DMS114 treated with DMSO at 0.1 percent for 48 hours (cell line): Measurements from ENCODE around the gene HAGHL.
"Not testable (repeated sequence)": the region's sequence is repeated elsewhere in the genome, so short reads cannot be mapped to it uniquely, and the experiment has no call there.

Experiments
- DNase-seq: peaks from one replicate; lab custom pipeline; 2025; ENCODE audit not compliant: unreplicated experiment; lab: John Stamatoyannopoulos, UW

The HAGHL gene

DNA sequence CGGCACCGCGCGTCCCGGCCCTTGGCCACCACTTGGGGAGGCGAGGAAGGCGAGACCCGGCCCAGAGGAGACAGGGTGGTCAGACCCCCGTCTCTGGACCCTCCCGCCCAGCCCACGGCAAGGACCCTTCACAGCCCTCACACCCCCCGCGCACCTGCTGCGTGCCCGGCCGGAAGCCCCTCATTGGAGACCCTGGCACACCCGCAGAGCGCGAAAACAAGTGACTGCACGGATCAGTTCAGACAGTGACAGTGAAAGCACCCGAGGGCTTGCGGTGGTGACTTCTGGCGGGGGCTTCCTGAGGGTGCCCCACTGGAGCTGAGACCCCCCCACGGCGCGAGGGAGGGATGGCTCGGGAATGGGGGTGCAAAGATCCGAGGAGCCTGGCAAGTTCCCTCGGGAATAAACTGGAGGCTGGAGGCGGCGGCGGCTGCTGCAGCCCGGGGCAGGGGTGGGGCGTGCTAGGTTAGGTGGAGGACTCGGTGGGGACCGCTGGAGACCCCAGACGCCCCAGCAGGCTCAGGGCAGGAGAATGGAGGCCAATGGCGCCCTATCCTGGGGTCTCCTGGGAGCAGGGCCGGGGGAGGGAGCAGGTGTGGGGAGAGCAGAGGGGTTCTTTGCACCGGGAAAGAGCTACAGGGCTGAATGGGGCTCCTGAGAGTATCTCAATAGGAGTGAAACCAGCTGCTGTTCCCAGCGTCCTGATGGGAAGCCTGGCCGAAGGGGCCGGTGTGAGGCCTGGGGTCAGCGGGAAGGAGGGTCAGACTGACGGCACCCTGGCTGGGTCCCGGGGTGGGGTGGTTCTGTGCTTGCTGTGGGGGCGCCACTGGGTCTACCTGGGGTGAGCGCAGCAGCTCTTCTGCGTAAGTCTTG lies 20.5 kb upstream of the HAGHL start:
- no peak for DNase-seq

DNA sequence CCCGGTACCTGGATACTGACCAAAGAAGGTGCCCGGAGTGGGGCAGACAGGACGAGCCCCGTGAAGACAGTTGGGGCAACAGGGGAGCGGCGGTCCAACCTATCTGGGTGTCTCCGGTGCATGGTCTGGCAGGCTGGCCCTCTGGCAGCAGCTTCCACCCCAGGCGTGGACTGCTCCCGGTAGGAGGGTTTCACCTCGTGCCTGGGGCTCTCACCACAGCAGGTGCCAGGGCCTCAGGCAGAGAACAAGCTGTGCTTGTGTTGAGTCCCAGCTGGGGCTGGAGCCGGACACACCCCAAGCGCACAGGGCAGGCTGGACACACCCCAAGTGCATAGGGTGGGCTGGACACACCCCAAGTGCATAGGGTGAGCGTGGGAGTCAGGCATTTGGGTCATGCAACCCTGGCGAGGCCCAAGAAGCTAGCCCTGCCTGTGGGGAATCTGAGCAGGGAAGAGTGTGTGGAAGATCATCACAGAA lies 19.8 kb upstream of the HAGHL start:
- no peak for DNase-seq

DNA sequence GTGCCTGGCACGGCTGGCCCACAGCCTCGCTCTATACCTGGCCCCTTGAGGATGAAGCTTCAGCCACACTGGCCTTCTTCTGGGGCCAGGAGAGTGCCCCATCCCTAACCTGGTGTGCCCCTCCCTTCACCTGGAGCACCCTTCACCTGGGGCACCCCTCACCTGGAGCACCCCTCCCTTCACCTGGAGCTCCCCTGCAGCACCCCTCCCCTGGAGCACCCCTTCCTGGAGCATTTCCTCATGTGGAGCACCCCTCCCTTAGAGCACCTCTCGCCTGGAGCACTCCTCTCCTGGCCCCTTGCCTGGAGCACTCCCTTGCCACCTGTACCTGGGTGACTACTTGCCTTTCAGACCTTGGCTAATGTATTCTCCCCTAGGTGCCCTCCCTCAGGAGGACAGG lies 18.9 kb upstream of the HAGHL start:
- no peak for DNase-seq

DNA sequence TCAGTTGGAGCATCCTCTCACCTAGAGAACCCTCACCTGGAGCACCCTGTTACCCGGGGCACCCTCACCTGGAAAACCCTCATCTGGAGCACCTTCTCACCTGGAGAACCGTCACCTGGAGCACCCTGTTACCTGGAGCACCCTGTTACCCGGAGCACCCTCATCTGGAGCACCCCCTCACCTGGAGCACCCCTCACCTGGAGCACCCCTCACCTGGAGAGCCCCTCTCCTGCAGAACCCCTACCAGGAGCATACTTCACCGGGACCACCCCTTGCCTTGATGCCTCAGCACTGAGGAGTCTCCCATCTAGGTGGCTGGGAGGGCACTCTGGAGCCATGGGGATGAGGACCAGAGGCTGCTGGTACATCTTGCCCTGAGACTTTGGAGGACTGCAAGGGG lies 17.9 kb upstream of the HAGHL start:
- no peak for DNase-seq

DNA sequence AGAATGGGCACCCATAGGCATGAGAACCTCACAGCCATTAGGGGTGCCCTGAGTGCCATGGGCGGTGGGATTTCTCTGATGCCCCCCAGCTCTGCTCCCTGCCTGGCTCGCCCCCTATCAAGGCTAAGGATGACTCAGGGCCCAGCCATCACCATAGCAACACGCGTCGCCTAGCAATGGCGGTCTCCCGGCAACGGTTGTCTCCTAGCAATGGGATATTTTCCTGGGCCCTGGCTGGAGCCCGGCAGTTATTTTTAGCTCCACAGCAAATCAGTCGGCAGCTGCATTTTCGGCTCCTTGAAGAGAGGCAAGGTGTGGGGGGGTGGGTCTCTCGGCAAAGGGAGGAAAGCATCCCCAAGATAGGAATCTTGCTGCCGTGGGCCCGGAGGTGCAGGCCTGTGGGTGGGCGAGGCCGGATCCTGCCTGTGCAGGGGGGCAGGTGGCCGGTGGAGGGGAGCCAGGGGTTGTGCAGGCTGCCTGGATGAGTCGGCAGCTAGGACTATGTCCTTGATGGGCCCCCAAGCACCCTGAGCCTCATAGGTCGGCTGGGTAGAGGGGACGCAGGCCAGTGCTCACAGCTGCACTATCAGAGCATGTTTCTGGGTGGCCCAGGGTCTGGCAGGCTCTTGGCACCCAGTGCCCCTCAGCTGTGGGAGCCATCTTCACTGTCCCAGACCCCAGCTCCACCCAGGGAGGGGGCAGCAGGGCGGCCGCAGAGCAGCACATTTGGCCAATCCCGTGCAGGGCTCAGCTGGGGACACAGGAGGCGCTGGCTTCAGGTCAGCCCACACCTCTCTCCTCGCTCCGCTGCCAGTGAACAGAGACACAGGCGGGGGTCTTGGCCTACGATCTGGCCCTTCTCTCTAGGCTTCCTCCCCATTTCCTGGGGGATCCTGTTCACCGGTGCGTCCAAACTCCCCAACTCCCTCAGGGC lies 17.1 kb upstream of the HAGHL start:
- no peak for DNase-seq

DNA sequence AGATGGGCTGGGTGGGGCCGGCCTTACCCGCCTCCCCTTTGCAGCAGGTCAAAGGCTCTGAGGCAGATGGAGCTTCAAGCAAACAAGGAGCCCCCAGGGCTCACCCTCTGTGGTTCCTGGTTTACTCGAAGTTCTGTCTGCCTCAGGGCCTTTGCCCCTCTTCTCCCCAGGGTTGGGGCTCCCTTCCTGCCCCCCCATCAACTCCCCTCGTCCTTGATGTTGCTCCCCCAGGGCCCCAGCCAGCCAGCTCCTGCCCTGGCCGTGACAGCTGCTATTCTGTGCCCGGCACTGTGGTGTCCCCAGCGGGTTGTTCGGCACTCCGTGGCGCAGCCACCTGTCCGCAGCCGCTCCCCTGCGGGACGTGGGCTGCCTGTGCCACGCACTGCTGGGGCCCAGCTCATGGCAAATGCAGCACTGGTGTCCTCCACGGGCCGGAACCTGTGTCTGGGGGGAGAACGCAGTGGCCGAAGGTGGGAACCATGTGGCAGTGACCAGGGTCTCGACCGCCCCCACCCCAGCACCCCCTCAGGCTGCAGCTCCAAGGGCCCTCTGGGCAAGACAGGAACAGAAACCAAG lies 16.3 kb upstream of the HAGHL start:
- no peak for DNase-seq

DNA sequence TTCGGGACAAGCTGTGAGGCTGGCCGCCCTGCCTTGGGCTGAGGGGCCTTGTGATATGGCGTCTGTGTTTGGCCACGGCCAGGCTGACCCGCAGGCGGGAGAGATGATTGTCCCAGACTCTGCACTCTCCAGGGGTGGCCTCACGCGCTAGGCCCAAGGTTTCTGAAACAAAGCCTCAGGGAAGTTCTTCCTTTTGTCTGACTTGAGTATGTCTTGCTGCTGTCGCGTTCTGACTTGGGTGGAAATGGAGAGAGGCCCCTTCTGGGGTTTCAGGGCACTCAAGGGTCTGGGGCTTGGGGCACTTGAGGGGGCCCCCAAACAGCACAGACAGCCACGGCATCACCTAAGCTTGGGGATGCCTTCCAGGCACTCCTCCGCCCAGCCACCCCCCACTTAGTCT lies 15.8 kb upstream of the HAGHL start:
- no peak for DNase-seq

DNA sequence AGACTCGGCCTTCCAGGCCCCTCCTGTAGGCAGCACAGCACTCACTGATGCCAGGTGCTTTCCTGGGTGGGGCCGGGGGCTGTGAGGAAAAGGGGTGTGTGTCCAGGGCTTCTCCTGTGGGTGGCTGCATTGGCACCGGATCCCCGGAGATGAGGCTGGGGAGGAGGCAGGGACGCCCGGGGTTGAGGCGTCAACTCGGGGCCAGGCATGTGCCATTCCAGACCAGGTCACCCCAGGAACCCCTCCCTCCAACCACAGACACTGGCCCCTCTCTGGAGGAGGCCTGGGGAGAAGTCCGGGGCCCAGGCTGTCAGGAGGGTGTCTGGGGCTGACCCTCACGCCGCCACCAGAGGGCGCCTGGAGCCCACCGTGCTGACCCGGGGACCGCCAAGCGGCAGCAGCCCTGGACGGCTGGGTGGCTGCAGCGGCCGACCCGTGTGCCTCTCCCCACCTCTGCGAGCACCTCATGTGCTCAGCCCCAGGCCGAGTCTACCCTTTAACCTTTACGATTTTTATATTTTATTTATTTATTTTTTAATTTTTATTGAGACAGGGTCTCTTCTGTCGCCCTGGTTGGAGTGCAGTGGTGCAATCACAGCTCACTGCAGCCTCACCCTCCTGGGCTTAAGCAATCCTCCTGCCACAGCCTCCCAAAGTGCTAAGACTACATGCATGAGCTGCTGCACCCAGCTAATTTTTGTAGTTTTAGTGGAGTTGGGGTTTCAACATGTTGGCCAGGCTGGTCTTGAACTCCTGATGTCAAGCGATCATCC lies 15.2 kb upstream of the HAGHL start:
- DNase-seq, result peak; percentile 29

DNA sequence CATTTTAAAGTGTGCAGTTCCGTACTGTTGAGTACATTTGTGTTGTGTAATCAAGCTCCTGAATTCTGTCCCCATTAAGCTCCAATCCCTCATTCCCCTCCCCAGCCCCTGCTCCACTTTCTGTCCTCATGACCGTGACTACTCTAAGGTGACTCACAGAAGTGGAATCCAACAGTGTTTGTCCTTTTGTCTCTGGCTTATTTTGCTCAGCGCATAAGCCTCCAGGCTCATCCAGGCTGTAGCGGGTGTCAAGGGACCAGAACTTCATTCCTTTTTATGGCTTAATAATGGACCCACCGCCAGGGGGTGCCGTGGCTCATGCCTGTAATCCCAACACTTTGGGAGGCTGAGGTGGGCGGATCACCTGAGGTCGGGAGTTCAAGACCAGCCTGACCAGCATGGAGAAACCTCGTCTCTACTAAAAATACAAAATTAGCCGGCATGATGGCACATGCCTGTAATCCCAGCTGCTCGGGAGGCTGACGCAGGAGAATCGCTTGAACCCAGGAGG lies 14.1 kb upstream of the HAGHL start:
- DNase-seq, result not testable (repeated sequence)

DNA sequence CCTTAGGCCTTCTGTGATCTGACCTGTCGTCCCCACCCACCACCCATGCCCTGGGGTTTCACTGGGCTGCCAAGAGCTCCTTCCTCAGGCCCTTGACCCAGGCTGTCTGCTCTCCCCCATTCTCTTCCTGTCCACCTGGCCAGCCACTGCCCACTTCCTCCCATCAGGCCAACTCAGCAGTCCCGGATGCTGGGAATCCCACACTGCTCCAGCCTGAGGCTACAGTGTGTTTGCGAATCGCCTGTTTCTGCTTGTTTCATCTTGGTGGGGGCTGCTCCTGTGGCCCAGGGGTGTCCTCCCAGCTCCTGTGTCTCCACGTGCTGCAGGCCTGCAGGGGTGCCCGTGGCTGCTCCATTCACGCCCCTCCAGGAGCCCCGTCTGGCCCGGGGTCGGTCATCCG lies 12.8 kb upstream of the HAGHL start:
- DNase-seq, result no peak

DNA sequence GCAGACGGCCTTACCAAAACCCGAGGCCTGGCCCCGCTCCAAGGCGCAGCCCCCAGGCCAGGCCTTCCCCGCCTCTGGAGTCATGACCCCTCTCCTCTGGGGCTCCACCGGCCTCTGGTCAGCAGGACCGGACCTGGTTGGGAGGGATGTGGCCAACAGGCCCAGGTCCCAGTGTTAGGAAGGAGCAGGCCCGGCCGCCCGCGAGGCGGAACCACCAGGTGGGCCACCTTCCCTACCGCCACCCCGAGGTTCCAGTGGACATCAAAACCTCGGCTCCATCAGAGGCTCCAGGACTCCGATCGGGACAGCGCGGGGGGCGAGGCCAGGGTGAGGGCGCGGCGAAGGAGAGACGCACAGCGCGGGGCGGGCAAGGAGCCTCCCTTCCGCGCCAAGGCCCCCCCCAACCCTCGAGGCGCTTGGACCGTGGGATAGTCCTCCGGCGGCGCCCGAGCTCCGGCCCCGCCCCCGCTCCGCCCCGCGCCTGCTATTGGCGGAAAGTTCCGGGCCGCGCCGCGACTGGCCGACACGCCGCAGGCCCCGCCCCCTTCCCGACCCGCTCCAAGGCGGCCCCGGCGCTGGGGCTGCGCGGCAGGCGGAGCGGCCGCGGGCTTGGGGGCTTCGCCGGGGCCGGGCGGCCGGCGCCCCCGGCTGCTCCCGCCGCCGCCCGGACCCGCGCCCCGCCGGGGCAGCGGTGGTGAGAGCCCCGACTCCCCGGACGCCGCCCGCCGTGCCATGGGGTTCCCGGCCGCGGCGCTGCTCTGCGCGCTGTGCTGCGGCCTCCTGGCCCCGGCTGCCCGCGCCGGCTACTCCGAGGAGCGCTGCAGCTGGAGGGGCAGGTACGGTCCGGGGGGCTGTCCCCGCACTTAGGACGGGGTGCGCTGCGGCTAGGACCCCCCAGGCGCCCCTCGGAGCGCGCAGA lies 12.1 kb upstream of the HAGHL start, which contains the start of gene METRN:
Gene METRN (plus strand): TSS at position 561 of the 919 bp plus-strand sequence. CDS start 172 bp downstream, at position 733.
- DNase-seq, result peak; percentile 68

DNA sequence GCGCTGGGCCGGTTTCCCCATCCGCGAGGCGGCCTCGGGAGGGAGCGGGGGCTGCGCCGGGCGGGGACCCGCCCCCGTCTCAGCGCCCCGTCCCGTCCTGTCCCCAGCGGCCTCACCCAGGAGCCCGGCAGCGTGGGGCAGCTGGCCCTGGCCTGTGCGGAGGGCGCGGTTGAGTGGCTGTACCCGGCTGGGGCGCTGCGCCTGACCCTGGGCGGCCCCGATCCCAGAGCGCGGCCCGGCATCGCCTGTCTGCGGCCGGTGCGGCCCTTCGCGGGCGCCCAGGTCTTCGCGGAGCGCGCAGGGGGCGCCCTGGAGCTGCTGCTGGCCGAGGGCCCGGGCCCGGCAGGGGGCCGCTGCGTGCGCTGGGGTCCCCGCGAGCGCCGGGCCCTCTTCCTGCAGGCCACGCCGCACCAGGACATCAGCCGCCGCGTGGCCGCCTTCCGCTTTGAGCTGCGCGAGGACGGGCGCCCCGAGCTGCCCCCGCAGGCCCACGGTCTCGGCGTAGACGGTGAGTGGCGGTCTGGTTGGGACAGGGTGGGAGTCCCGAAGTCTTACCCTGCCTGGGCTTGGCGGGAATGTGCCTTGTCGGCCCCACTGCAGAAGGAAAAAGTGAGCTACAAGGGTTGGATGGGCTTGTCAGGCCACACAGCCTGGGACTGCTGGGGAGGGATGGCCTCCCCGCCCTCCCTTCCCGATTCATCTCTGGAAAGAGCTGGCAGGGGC lies 11.3 kb upstream of the HAGHL start:
- no peak for DNase-seq

DNA sequence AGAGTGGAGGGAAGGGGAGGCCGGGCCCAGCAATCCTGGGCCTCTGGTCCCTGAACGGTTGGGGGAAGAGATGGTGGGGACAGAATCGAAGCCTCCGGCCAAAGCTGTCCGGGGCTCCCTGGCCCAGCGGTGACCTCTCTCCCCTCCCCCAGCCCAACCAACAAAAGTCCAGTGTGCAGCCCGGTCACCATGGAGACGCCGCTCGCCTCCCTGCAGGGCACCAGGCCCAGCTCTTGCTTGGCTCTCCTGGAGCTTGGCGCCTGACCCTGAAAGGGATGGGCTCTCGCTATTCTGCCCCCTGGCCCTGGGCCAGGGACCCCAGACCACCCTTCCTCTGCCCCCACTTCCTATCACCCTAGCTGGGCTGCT lies 10.7 kb upstream of the HAGHL start:
- DNase-seq, result no peak

DNA sequence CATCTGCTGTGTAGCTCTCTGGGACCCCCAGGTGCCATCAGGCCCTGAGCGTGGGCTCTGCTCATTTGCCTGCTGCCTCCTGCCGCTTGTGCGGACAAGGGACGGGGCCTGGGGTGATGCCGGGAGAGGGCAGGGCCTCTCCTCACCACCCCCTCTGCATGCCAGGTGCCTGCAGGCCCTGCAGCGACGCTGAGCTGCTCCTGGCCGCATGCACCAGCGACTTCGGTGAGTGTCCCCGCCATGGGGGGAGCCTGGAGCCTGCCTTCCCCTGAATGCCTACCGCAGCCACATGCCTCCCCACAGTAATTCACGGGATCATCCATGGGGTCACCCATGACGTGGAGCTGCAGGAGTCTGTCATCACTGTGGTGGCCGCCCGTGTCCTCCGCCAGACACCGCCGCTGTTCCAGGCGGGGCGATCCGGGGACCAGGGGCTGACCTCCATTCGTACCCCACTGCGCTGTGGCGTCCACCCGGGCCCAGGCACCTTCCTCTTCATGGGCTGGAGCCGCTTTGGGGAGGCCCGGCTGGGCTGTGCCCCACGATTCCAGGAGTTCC lies 10.1 kb upstream of the HAGHL start:
- DNase-seq, result no peak

DNA sequence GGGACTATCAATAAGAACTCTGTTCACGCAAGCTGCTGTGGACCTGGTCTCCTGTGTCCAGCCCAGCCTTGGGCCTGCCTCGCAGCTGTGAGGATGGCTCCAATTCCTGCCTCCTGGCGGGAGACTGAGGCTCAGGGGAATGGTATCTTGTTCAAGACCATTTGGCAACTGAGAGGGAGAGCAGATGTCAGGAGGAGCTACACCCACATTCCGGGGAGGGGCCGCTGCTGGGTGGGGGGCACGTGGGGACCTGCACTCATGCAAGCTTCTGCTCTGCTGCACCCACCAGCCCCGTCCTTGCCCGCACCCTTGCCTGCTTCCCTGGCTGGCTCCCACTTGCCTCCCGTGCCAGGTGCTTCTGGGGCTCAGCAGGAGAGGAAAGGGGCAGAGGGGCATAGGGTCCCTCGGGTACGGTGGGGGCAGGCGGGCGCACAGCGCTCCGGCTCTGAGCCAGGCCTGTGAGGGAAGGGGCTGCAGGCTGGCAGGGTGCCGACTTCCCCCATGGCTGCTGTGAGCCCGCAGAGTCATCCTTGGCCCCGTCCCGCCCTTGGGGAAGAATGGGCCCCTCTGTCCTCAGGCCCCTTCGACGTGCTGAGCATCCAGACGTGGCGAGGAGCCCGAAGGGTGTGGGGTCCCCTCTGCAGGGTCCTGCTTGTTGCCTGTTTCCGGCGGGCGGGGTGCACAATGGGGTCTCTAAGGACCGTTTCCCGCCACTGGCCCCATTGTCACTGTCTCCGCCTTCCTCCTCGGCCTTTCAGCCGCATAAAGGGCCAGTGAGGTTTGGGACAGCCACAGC lies 9.3 kb upstream of the HAGHL start:
- no peak for DNase-seq

DNA sequence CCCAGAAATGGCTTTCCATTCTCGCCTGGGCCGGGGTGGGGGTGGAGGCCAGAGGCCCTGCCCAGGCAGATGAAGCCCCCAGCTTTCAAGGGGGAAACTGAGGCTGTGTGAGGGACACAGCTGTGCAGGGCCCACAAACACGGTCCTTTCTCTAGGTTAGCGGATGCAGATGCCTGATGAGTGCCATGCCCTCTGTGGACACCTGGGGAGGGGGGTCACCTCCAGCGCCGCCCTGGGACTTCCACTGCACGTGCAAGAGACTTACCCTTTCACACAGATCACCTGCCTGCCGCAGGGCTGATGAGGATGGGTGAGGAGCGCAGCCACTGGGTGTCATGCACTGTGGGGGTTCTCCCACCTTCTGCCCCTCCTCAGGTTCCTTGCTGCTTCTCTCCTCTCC lies 8.5 kb upstream of the HAGHL start:
- DNase-seq, result no peak

DNA sequence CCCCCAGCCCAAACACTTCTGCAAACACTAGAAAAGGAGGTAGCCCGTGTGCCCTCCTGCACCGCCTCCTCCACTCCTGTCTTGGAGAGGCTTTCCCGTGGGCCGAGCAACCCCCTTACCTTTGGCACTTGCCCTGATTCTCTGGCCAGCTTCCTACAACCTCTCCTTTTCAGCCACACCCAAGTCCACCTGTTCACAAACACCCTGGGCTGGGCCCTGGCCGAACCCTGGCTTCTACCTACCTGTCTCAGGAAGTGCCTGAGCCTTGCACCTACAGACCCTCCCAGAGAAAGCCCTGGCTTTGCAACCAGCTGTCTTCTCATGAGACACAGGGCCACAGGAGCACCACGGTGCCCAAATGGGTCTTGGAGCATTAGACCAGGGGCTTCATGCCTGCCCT lies 8.0 kb upstream of the HAGHL start:
- DNase-seq, result no peak
